Effector memory CD4-positive, alpha-beta T cell (primary cell): ENCODE data around the gene LSAMP.

Source experiments
- DNase-seq, 3 donors: peaks; one replicate each; pipeline ENCODE4 v3.0.0-alpha.2; 2020
- H3K27ac ChIP-seq: 2 replicates; pipeline ENCODE4 v1.7.0; 2013; ENCODE audit warnings: mild to moderate bottlenecking, low read length, moderate library complexity; ENCODE audit not compliant: insufficient read depth, poor library complexity, severe bottlenecking
- H3K27me3 ChIP-seq: replicated peaks from 2 replicates; pipeline ENCODE4 v1.7.0; 2013; ENCODE audit warnings: mild to moderate bottlenecking, low read length; ENCODE audit not compliant: insufficient read depth, control insufficient read depth, poor library complexity, severe bottlenecking
- H3K36me3 ChIP-seq: 2 replicates; pipeline ENCODE4 v1.7.0; 2013; ENCODE audit warnings: mild to moderate bottlenecking, low read length, moderate library complexity; ENCODE audit not compliant: control insufficient read depth, insufficient read depth
- H3K4me1 ChIP-seq: 2 replicates; pipeline ENCODE4 v1.7.0; 2013; ENCODE audit warnings: low read length, mild to moderate bottlenecking; ENCODE audit not compliant: control insufficient read depth, insufficient read depth, poor library complexity, severe bottlenecking
- H3K4me3 ChIP-seq: 2 replicates; pipeline ENCODE4 v1.7.0; 2013; ENCODE audit warnings: low read length, low read depth, mild to moderate bottlenecking; ENCODE audit not compliant: insufficient read depth, poor library complexity, severe bottlenecking
- H3K9me3 ChIP-seq: 2 replicates; pipeline ENCODE4 v1.7.0; 2013; ENCODE audit warnings: mild to moderate bottlenecking, low read length, moderate library complexity; ENCODE audit not compliant: control insufficient read depth

Gene LSAMP

DNA sequence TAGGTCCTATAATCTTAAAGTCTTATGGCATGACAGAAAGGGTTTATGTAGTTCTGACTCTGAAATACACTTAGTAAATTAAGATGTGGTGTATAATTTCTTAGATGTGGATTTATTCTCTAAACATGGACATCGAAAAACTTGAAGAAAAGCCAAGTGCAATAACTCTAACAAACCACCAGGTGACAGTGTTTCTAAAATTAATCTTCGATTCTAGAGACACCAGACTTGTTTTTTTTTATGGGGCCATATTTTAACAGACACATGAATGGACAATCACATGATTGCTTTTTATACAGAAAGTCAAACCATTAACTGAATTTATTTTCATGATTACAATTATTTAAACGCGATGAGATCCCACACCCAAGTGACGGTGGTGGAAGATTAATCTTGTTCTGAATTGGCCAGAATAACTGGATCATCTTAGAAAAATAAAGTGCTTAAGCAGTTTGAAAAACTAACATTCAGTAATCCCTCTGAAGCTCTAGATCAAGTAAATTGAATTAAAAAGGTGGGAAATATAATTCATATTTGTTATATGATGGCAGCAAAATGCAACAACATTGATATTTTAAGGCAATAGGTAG lies 305.1 kb downstream of the LSAMP start:
- Histone ChIP-seq H3K4me3 (no peak overlapping the region), H3K9me3 (no peaks in the 10 kb centered on the region), H3K4me1 (no peaks in the 10 kb centered on the region), H3K27ac (no peak overlapping the region), H3K36me3 (no peaks in the 10 kb centered on the region), H3K27me3 (no peaks in the 10 kb centered on the region)
- DNase-seq = no peak

DNA sequence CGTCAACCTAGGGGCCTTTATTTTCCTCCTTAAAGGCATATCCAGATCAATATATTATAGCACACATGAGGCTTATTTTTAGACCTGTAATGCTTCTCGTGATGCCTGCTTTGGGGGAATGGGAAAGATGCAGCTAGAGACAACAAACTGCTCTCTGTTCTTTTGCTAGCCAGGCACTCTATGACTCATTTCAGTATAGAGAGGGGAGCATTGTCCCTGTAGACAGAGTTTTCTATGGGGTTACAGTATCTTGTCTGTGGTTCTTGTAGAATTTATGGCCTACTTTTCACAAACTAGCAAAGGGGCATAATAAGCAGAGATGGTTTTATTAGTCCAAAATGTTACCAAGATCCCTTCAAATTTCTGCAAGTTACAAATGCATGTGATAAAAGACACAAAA lies 305.6 kb downstream of the LSAMP start:
- no peak overlapping the region for H3K27ac ChIP-seq

GRCh38 chr3:116135457-116136085 lies 309.7 kb downstream of the LSAMP start:
- Histone ChIP-seq H3K4me3 (no peak overlapping the region), H3K27ac (no peak overlapping the region), H3K4me1 (no peaks in the 10 kb centered on the region), H3K9me3 (no peaks in the 10 kb centered on the region), H3K36me3 (no peaks in the 10 kb centered on the region), H3K27me3 (no peaks in the 10 kb centered on the region)
- no peak for DNase-seq

More for the DNA sequence above, 305.6 kb downstream of the LSAMP start:
- Histone ChIP-seq H3K4me3 (no peak overlapping the region), H3K27me3 (no peaks in the 10 kb centered on the region), H3K4me1 (no peaks in the 10 kb centered on the region), H3K9me3 (no peaks in the 10 kb centered on the region), H3K36me3 (no peaks in the 10 kb centered on the region)
- no peak for DNase-seq

- no peaks in the 10 kb centered on the region for H3K4me1 ChIP-seq
Measured at GRCh38 chr3:116129187-116129946, 315.9 kb downstream of the LSAMP start.

GRCh38 chr3:116127464-116127863 lies 317.8 kb downstream of the LSAMP start:
- Histone ChIP-seq H3K27me3 (no peaks in the 10 kb centered on the region), H3K9me3 (no peaks in the 10 kb centered on the region), H3K4me3 (no peak overlapping the region), H3K4me1 (no peaks in the 10 kb centered on the region), H3K27ac (no peak overlapping the region), H3K36me3 (no peaks in the 10 kb centered on the region)
- DNase-seq = no peak

More at GRCh38 chr3:116129187-116129946, 315.9 kb downstream of the LSAMP start:
- Histone ChIP-seq H3K27ac (no peak overlapping the region), H3K9me3 (no peaks in the 10 kb centered on the region), H3K27me3 (no peaks in the 10 kb centered on the region), H3K4me3 (no peak overlapping the region), H3K36me3 (no peaks in the 10 kb centered on the region)
- no peak for DNase-seq

GRCh38 chr3:116124166-116124565 lies 321.1 kb downstream of the LSAMP start:
- no peak overlapping the region for H3K4me3 ChIP-seq
- no peaks in the 10 kb centered on the region for H3K9me3 ChIP-seq
- H3K27ac ChIP-seq = no peak overlapping the region
- no peak for DNase-seq
- no peaks in the 10 kb centered on the region for H3K27me3 ChIP-seq
- H3K4me1 ChIP-seq = no peaks in the 10 kb centered on the region
- no peaks in the 10 kb centered on the region for H3K36me3 ChIP-seq

DNA sequence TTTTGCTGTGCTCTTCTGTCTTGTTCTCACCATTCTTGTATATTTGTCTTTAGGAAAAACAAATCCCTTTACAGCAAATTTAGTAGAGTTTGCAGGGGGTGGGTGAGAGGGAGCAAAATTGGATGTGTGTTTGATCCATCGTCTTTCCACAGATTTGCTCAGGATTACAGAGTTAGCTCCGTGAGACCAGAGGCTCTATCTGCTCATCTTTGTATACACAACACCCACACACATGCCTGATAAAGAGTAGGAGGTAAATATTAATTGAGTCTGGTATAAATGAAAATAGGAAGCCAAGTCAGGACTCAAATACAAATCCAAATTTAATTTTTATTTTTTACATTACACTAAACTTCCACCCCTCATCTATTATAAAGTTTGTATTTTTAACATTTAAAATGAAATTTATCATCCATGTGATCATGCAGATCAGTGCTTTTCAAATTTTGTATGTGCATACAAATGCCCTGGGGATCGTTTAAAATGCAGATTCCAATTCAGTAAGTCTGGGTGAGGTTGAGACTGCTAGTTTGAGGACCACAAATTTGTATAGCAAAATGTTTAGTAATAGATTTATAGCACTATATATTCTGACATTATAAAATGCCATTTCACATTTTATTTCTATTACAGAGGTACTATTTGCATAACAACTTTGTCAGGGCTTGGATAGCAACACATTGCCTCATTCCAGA lies 326.7 kb downstream of the LSAMP start:
- no peaks in the 10 kb centered on the region for H3K4me1 ChIP-seq
- H3K36me3 ChIP-seq = no peaks in the 10 kb centered on the region
- no peaks in the 10 kb centered on the region for H3K27me3 ChIP-seq
- no peaks in the 10 kb centered on the region for H3K9me3 ChIP-seq
- no peak for DNase-seq
- no peak overlapping the region for H3K4me3 ChIP-seq
- H3K27ac ChIP-seq = no peak overlapping the region

DNA sequence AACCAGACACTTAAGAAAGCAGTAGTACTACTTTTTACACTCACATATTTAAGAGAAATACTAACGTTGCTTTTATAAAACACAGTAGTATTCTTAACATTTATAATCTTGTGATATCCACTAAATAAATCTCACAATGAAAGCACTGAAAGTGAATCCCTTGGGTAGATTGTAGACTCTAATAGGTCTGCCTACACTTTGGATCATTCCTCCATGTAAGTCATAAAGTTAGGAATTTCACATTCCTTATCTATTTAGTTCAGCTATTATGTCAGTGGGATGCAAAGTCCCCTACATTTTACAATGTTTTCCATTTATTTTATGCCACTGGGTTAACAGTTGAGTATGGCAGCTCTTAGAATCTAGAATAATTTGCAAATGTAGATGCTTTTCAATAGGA lies 330.7 kb downstream of the LSAMP start:
- no peak overlapping the region for H3K4me3 ChIP-seq
- H3K27ac ChIP-seq = no peak overlapping the region
- no peak for DNase-seq
- H3K27me3 ChIP-seq = no peaks in the 10 kb centered on the region
- no peaks in the 10 kb centered on the region for H3K36me3 ChIP-seq
- no peaks in the 10 kb centered on the region for H3K9me3 ChIP-seq
- H3K4me1 ChIP-seq = no peaks in the 10 kb centered on the region

GRCh38 chr3:116112696-116113095 lies 332.6 kb downstream of the LSAMP start:
- Histone ChIP-seq H3K9me3 (no peaks in the 10 kb centered on the region), H3K36me3 (no peaks in the 10 kb centered on the region), H3K4me1 (no peaks in the 10 kb centered on the region), H3K27ac (no peak overlapping the region), H3K4me3 (no peak overlapping the region), H3K27me3 (no peaks in the 10 kb centered on the region)
- no peak for DNase-seq

- Histone ChIP-seq H3K27me3 (no peaks in the 10 kb centered on the region), H3K27ac (no peak overlapping the region), H3K36me3 (no peaks in the 10 kb centered on the region), H3K9me3 (no peaks in the 10 kb centered on the region), H3K4me1 (no peaks in the 10 kb centered on the region), H3K4me3 (no peak overlapping the region)
- DNase-seq = no peak
Measured at GRCh38 chr3:116111765-116112164, 333.5 kb downstream of the LSAMP start.
